H1 (cell line): ENCODE measurements around the gene IFT122. TPM values are rescaled to one million over a fixed set of nuclear protein-coding genes. Genes with fewer than 3 reads are reported as not detected.

ENCODE experiments used
- CTCF ChIA-PET: fragments of 300-600 bp; sonication (Branson Sonifier 250); formaldehyde crosslinking; loops from one replicate; lab custom pipeline; 2021; ENCODE audit not compliant: partially characterized antibody; lab: Charles Lee
- POLR2A ChIA-PET: fragments of 300-600 bp; sonication (Branson Sonifier 250); formaldehyde crosslinking; loops from one replicate; lab custom pipeline; 2021; ENCODE audit warnings: inconsistent platforms; ENCODE audit not compliant: partially characterized antibody; lab: Charles Lee
- DNase-seq, 2 experiments: peaks; one replicate each; pipeline versions ENCODE4 v3.0.0 to v3.0.0-alpha.2; 2010 to 2022; ENCODE audit warnings: low spot score in 2 of 2, low read depth in 1 of 2, mixed read lengths in 1 of 2
- FAIRE-seq: peaks from 2 replicates; lab custom pipeline; 2011; peaks lifted over from hg19 to GRCh38; lab: Jason Lieb, UNC
- H2AFZ ChIP-seq: 2 replicates; pipeline ENCODE4 v1.8.1; 2012; ENCODE audit warnings: low read length, inconsistent platforms
- H2AK5ac ChIP-seq: 2 replicates; pipeline ENCODE4 v1.6.1; 2013; ENCODE audit warnings: low read depth, low read length
- H2BK120ac ChIP-seq: replicated peaks from 2 replicates; pipeline ENCODE3; 2013; ENCODE audit warnings: low read depth, low read length, inconsistent platforms
- H2BK12ac ChIP-seq: 2 replicates; pipeline ENCODE4 v1.6.1; 2013; ENCODE audit warnings: low read depth, low read length
- H2BK15ac ChIP-seq: 2 replicates; pipeline ENCODE4 v1.6.1; 2013; ENCODE audit warnings: low read length
- H2BK20ac ChIP-seq: 2 replicates; pipeline ENCODE4 v1.6.1; 2013; ENCODE audit warnings: low read length
- H2BK5ac ChIP-seq: 2 replicates; pipeline ENCODE4 v1.6.1; 2013; ENCODE audit warnings: low read depth, low read length
- H3K14ac ChIP-seq: 2 replicates; pipeline ENCODE4 v1.6.1; 2013; ENCODE audit warnings: inconsistent platforms; ENCODE audit not compliant: insufficient read length
- H3K18ac ChIP-seq: 2 replicates; pipeline ENCODE4 v1.6.1; 2013; ENCODE audit warnings: low read length; ENCODE audit errors: extremely low read depth
- H3K23ac ChIP-seq: 2 replicates; pipeline ENCODE4 v1.6.1; 2013; ENCODE audit warnings: inconsistent platforms; ENCODE audit not compliant: insufficient read length
- H3K23me2 ChIP-seq: 2 replicates; pipeline ENCODE4 v1.6.1; 2013; ENCODE audit warnings: low read depth, low read length
- H3K27ac ChIP-seq: 2 replicates; pipeline ENCODE4 v1.6.1; 2011; ENCODE audit warnings: low read depth, low read length, inconsistent platforms
- H3K27me3 ChIP-seq, 4 experiments: replicated peaks in 1 of 4; 1 replicate in 1 of 4; 2 replicates in 3 of 4; pipeline versions ENCODE4 v1.6.1 to v1.8.1; 2011 to 2013; ENCODE audit warnings: low read length in 3 of 4, mild to moderate bottlenecking in 3 of 4, inconsistent platforms in 2 of 4, mixed read lengths in 2 of 4, moderate library complexity in 1 of 4; ENCODE audit not compliant: control insufficient read depth in 3 of 4, insufficient read depth in 3 of 4; ENCODE audit errors: extremely low read depth in 1 of 4
- H3K36me3 ChIP-seq, 4 experiments: 2 replicates each; pipeline versions ENCODE4 v1.6.1 to v1.8.1; 2011 to 2013; ENCODE audit warnings: mild to moderate bottlenecking in 4 of 4, low read length in 3 of 4, moderate library complexity in 2 of 4, control low read depth in 1 of 4, inconsistent platforms in 1 of 4; ENCODE audit not compliant: insufficient read depth in 4 of 4, control insufficient read depth in 2 of 4
- H3K4ac ChIP-seq: replicated peaks from 2 replicates; pipeline ENCODE3; 2013; ENCODE audit warnings: low read length, low read depth, mixed read lengths, inconsistent platforms; ENCODE audit not compliant: insufficient read length
- H3K4me1 ChIP-seq, 4 experiments: replicated peaks in 1 of 4; 1 replicate in 1 of 4; 2 replicates in 3 of 4; pipeline versions ENCODE4 v1.6.1 to v1.8.1; 2011 to 2013; ENCODE audit warnings: low read length in 3 of 4, inconsistent platforms in 2 of 4, mixed read lengths in 1 of 4; ENCODE audit not compliant: insufficient read depth in 4 of 4, control insufficient read depth in 3 of 4
- H3K4me2 ChIP-seq, 2 experiments: 2 replicates each; pipeline versions ENCODE4 v1.6.1 to v1.8.1; 2011 to 2013; ENCODE audit warnings: low read depth in 2 of 2, low read length in 2 of 2, control low read depth in 1 of 2, inconsistent platforms in 1 of 2, mild to moderate bottlenecking in 1 of 2; ENCODE audit not compliant: insufficient read depth in 1 of 2
- H3K4me3 ChIP-seq, 4 experiments: fragments of 200-600, 300-600 bp in 1 of 4; sonication (generic), shearing (Covaris generic), sonication (Bioruptor Twin) in 1 of 4; 2 replicates each; pipeline versions ENCODE4 v1.5.1 to v1.8.1; 2011 to 2016; ENCODE audit warnings: low read length in 4 of 4, low read depth in 3 of 4, control low read depth in 2 of 4, inconsistent platforms in 2 of 4, mild to moderate bottlenecking in 2 of 4, mixed read lengths in 1 of 4, moderate library complexity in 1 of 4; ENCODE audit not compliant: insufficient read depth in 2 of 4; ENCODE audit errors: extremely low read depth in 1 of 4
- H3K56ac ChIP-seq: replicated peaks from 2 replicates; pipeline ENCODE3; 2013; ENCODE audit warnings: low read depth, mild to moderate bottlenecking, mixed read lengths, low read length, inconsistent platforms; ENCODE audit not compliant: insufficient read length
- H3K79me1 ChIP-seq: 2 replicates; pipeline ENCODE4 v1.6.1; 2013; ENCODE audit warnings: low read depth, low read length, control low read depth
- H3K79me2 ChIP-seq, 2 experiments: 2 replicates each; pipeline versions ENCODE4 v1.6.1 to v1.8.1; 2012 to 2013; ENCODE audit warnings: low read length in 2 of 2, mild to moderate bottlenecking in 2 of 2, inconsistent platforms in 1 of 2; ENCODE audit not compliant: insufficient read depth in 2 of 2, control insufficient read depth in 1 of 2
- H3K9ac ChIP-seq, 4 experiments: replicated peaks in 1 of 4; 1 replicate in 1 of 4; 2 replicates in 3 of 4; pipeline versions ENCODE4 v1.6.1 to v1.8.1; 2011 to 2013; ENCODE audit warnings: low read depth in 3 of 4, low read length in 3 of 4, control low read depth in 2 of 4, mild to moderate bottlenecking in 2 of 4, moderate library complexity in 2 of 4, inconsistent platforms in 1 of 4; ENCODE audit errors: extremely low read depth in 1 of 4
- H3K9me3 ChIP-seq, 2 experiments: 2 replicates each; pipeline versions ENCODE4 v1.6.1 to v1.8.1; 2012 to 2013; ENCODE audit warnings: mild to moderate bottlenecking in 2 of 2, moderate library complexity in 2 of 2, control low read depth in 1 of 2, inconsistent platforms in 1 of 2, low read depth in 1 of 2, low read length in 1 of 2, mixed read lengths in 1 of 2; ENCODE audit not compliant: insufficient read depth in 2 of 2
- H4K20me1 ChIP-seq, 2 experiments: replicated peaks in 1 of 2; 2 replicates each; pipeline versions ENCODE3 to v1.8.1; 2011 to 2013; ENCODE audit warnings: inconsistent platforms in 2 of 2, low read length in 2 of 2, mild to moderate bottlenecking in 1 of 2; ENCODE audit not compliant: insufficient read depth in 2 of 2, control insufficient read depth in 1 of 2
- H4K5ac ChIP-seq: 2 replicates; pipeline ENCODE4 v1.6.1; 2013; ENCODE audit warnings: low read length, low read depth, mixed read lengths, inconsistent platforms; ENCODE audit not compliant: insufficient read length
- H4K8ac ChIP-seq: 2 replicates; pipeline ENCODE4 v1.8.0; 2013; ENCODE audit warnings: mild to moderate bottlenecking, moderate library complexity, low read length, inconsistent platforms; ENCODE audit not compliant: insufficient read depth; ENCODE audit errors: extremely low read depth
- H4K91ac ChIP-seq: replicated peaks from 2 replicates; pipeline ENCODE3; 2013; ENCODE audit warnings: low read length, mixed read lengths, inconsistent platforms; ENCODE audit not compliant: insufficient read length
- CTCF ChIP-seq, 3 experiments: IDR thresholded peaks; 1 replicate in 2 of 3; 2 replicates in 1 of 3; pipeline versions ENCODE4 v1.5.1 to v1.6.1; 2011; ENCODE audit warnings: low read length in 3 of 3, mild to moderate bottlenecking in 3 of 3, inconsistent platforms in 2 of 3, low read depth in 1 of 3, moderate library complexity in 1 of 3; ENCODE audit not compliant: insufficient read depth in 1 of 3; ENCODE audit errors: control extremely low read depth in 1 of 3
- KDM4A ChIP-seq: IDR thresholded peaks from one replicate; pipeline ENCODE4 v1.7.1; 2012; ENCODE audit warnings: low read depth, mild to moderate bottlenecking, moderate library complexity, low read length, inconsistent platforms; ENCODE audit not compliant: severe bottlenecking
- MAX ChIP-seq: IDR thresholded peaks from 2 replicates; pipeline ENCODE4 v1.6.1; 2012; ENCODE audit warnings: inconsistent platforms
- SIX5 ChIP-seq: IDR thresholded peaks from 2 replicates; pipeline ENCODE4 v1.6.1; 2011; ENCODE audit warnings: mild to moderate bottlenecking, low read depth, low read length
- SRF ChIP-seq: IDR thresholded peaks from 2 replicates; pipeline ENCODE4 v1.6.1; 2011; ENCODE audit warnings: mild to moderate bottlenecking, low read depth, low read length, moderate library complexity
- TCF12 ChIP-seq: IDR thresholded peaks from 2 replicates; pipeline ENCODE4 v1.6.1; 2011; ENCODE audit warnings: low read depth, mild to moderate bottlenecking, low read length
- TEAD4 ChIP-seq: IDR thresholded peaks from 2 replicates; pipeline ENCODE4 v1.6.1; 2012; ENCODE audit warnings: low read depth, low read length, inconsistent platforms, mixed read lengths
- WGBS, 2 experiments: shearing (Covaris generic) in 1 of 2; methylation state at CpG; one replicate each; pipeline versions ENCODE4 v1.1.6 to v1.1.7; 2013 to 2015; ENCODE audit warnings: low lambda C conversion rate in 2 of 2, mixed read lengths in 2 of 2, inconsistent platforms in 1 of 2, low coverage in 1 of 2, missing lambda C conversion rate in 1 of 2; ENCODE audit not compliant: insufficient replicate concordance in 2 of 2, insufficient coverage in 1 of 2, insufficient read length in 1 of 2; ENCODE audit errors: extremely low coverage in 1 of 2, missing lambda C conversion rate in 1 of 2; 5-methylcytosine and 5-hydroxymethylcytosine counted together
- polyA plus RNA-seq, 7 experiments: library from polyadenylated mRNA; depleted of rRNA in 3 of 7; stranded (reverse) in 5 of 7; unstranded in 2 of 7; fragments of >200 nt in 5 of 7; fragments of 200-250 nt in 2 of 7; gene quantifications; 1 replicate in 5 of 7; 2 replicates in 1 of 7; 4 replicates in 1 of 7; pipeline versions ENCODE4 v1.2.1 to v1.2.3, GENCODE V29; 2011 to 2013; ENCODE audit warnings: missing spikeins in 2 of 7, mixed read lengths in 2 of 7
- total RNA-seq: library from RNA; stranded (reverse); fragmentation: NEBNext Ultra II Directional; extraction: Animal tissue kit (Norgen Biotek cat#: 25700); gene quantifications from 2 replicates; pipeline ENCODE4 v1.2.1, GENCODE V29; 2021

Gene IFT122
- total and polyA plus RNA-seq, 2 of the 8 experiments (the other 6 are each of a cell fraction or from before 2014, with no cell fraction given) = 23.7 to 25.1 TPM

DNA sequence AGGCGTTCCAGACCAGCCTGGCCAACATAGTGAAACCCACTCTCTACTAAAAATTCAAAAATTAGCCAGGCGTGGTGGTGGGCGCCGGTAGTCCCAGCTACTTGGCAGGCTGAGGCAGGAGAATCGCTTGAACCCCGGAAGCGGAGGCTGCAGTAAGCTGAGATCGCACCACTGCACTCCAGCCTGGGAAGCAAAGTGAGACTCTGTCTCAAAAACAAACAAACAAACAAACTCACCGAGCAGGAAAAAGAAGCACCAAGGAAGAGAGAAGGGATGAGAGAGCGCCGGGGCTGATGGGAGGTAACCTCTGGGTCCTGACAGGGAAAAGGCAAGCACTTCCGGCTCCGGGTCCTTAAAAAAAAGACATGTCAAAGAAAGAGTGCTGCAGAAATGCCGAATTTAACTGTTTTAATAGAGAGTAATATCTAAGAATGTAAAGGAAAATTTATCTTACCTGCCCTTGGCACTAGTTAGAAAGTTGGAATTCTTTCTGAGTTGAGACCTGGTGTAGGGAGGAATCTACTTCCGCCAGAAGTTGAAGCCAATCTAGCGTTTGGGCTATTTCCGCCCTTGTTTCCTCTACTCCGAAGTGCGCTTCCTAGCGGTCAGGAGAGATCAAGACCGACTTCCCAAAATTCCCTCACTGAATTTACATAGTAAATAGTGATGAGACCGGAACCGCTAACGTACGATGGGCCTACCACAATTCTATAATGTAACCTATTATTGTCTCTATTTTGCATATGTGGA, 40.7 kb upstream of the IFT122 start:
- no peak overlapping the region for H3K14ac ChIP-seq
- peak overlapping the region; percentile 89; the same call in 1 of the 2 replicates for H2AFZ ChIP-seq
- H3K4me2 ChIP-seq = peak overlapping the region; percentile 61 to 86
- H3K79me2 ChIP-seq = peaks cover 17 to 48% of the 10 kb centered on the region in 2 experiments
- no peak overlapping the region for H2BK20ac ChIP-seq
- peaks cover 5% of the 10 kb centered on the region; the same call in 1 of the 2 replicates for H3K23me2 ChIP-seq
- no peaks in the 10 kb centered on the region; a peak in 1 of 7 replicates for H3K27me3 ChIP-seq
- H3K36me3 ChIP-seq = peaks cover 0 to 8% (median 0%) of the 10 kb centered on the region in 4 experiments; a peak in 2 of 8 replicates
- ChIA-PET POLR2A (interaction anchor here (0.7 to 1.9 kb wide), 6 partner anchors 26 to 170 kb away, joined by 3 to 6 read pairs (median 4); partner anchors contain the start of genes EFCAB12, IFT122 and MBD4), CTCF (interaction anchor here (0.8 to 9.2 kb wide), 14 partner anchors 8 to 71 kb away, joined by 3 to 58 read pairs (median 5); partner anchors contain the start of gene EFCAB12)
- H3K4ac ChIP-seq = no peak overlapping the region
- peak overlapping the region; percentile 61 for H2BK5ac ChIP-seq
- WGBS, 2 experiments = 4% methylated on average over 24 of the region's 25 CpGs; no CpG with 5 or more reads in 1 of the 2 experiments
- peaks cover 4 to 16% of the 10 kb centered on the region in 2 experiments for H4K20me1 ChIP-seq
- peak overlapping the region in 3 of 4 experiments; percentile 79 to 82 (median 80); a peak in 6 of 7 replicates for H3K9ac ChIP-seq
- H4K5ac ChIP-seq = no peak overlapping the region
- peaks cover 0 to 4% (median 0%) of the 10 kb centered on the region in 4 experiments; a peak in 3 of 7 replicates for H3K4me1 ChIP-seq
- DNase-seq = peak; percentile 63 to 72
- H4K91ac ChIP-seq = no peak overlapping the region
- H4K8ac ChIP-seq = peak overlapping the region; percentile 82; the same call in 1 of the 2 replicates
- peak overlapping the region; percentile 61 to 89 (median 83) for H3K4me3 ChIP-seq
- peak; percentile 92 for FAIRE-seq
- H3K23ac ChIP-seq = no peak overlapping the region
- no peak overlapping the region for H3K56ac ChIP-seq
- no peak overlapping the region for H2BK15ac ChIP-seq
- H3K18ac ChIP-seq = 0 out of 2 replicates have a peak overlapping the region, but pooled peaks have one; percentile 63
- no peak overlapping the region for H2BK12ac ChIP-seq
- peak overlapping the region; percentile 72 for H3K27ac ChIP-seq
- no peak overlapping the region for H2AK5ac ChIP-seq
- no peaks in the 10 kb centered on the region for H3K9me3 ChIP-seq
- H2BK120ac ChIP-seq = no peak overlapping the region
- peaks cover 4% of the 10 kb centered on the region for H3K79me1 ChIP-seq
- peak; percentile 10; the same call in 1 of the 2 replicates for TF ChIP-seq MAX
- peak; percentile 58 to 85 (median 65) for TF ChIP-seq CTCF (IDR thresholded peaks at IDR 0.05; ENCODE audit: control extremely low read depth in 1 of 3, insufficient read depth in 1 of 3, low read depth in 1 of 3, low read length in 3 of 3)
- TF ChIP-seq SIX5 = peak; percentile 52
- TF ChIP-seq SRF = 0 out of 2 replicates have a peak, but pooled peaks have one; percentile 18
- TF ChIP-seq KDM4A = peak; percentile 48
- 0 out of 2 replicates have a peak, but pooled peaks have one; percentile 46 for TF ChIP-seq TEAD4
- TF ChIP-seq TCF12 = 0 out of 2 replicates have a peak, but pooled peaks have one; percentile 43
